K562 (cell line): ENCODE data around the gene CCDC106. TPM values are rescaled to one million over a fixed set of nuclear protein-coding genes. Genes with fewer than 3 reads are reported as not detected.

Source experiments
- CBX1 ChIP-seq: sonication (generic); IDR thresholded peaks from 2 replicates; pipeline ENCODE4 v1.6.1; 2016; ENCODE audit warnings: antibody characterized with exemption, low read depth, mild to moderate bottlenecking
- CSDE1 ChIP-seq, 2 experiments: fragments of 450-650 bp; IDR thresholded peaks; 2 replicates each; pipeline ENCODE4 v1.6.1; 2016; ENCODE audit warnings: mild to moderate bottlenecking in 1 of 2
- DEAF1 ChIP-seq: fragments of 450-650 bp; formaldehyde crosslinking; IDR thresholded peaks from 2 replicates; pipeline ENCODE4 v1.4.0; 2020; ENCODE audit warnings: mild to moderate bottlenecking, moderate library complexity
- DPF2 ChIP-seq: fragments of 450-650 bp; IDR thresholded peaks from 2 replicates; pipeline ENCODE4 v1.6.1; 2016
- ERF ChIP-seq: fragments of 450-650 bp; formaldehyde crosslinking; IDR thresholded peaks from 2 replicates; pipeline ENCODE4 v1.4.0; 2020; ENCODE audit warnings: mild to moderate bottlenecking, mixed read lengths
- FUS ChIP-seq: fragments of 200-400 bp; formaldehyde crosslinking; optimal IDR thresholded peaks from 2 replicates; pipeline ENCODE3; 2017; ENCODE audit warnings: low read depth, low read length
- MTF1 ChIP-seq: fragments of 250-450 bp; sonication (Bioruptor Pico); IDR thresholded peaks from 2 replicates; pipeline ENCODE4 v1.9.0; 2021; ENCODE audit warnings: moderate library complexity, mild to moderate bottlenecking, inconsistent platforms, borderline replicate concordance
- NUFIP1 ChIP-seq: fragments of 450-650 bp; IDR thresholded peaks from 2 replicates; pipeline ENCODE4 v1.6.1; 2018; ENCODE audit not compliant: partially characterized antibody
- RBFOX2 ChIP-seq: fragments of 200-400 bp; formaldehyde crosslinking; IDR thresholded peaks from 2 replicates; pipeline ENCODE4 v1.6.1; 2017; ENCODE audit warnings: low read depth, mild to moderate bottlenecking, low read length, moderate library complexity
- REST ChIP-seq, 2 experiments: fragments of 450-650 bp; formaldehyde crosslinking in 1 of 2; IDR thresholded peaks; 2 replicates each; pipeline versions ENCODE4 v1.4.0 to v1.6.1; 2014 to 2020; ENCODE audit warnings: mild to moderate bottlenecking in 2 of 2, borderline replicate concordance in 1 of 2, low read depth in 1 of 2
- RHOXF2B ChIP-seq: fragments of 250-450 bp; sonication (Bioruptor Pico); conservative IDR thresholded peaks from 2 replicates; pipeline ENCODE4 v1.5.1; 2021
- SETDB1 ChIP-seq: IDR thresholded peaks from one replicate; pipeline ENCODE4 v1.6.1; 2012; ENCODE audit warnings: low read length, control low read depth, inconsistent platforms
- TARDBP ChIP-seq: fragments of 450-650 bp; IDR thresholded peaks from 2 replicates; pipeline ENCODE4 v1.6.1; 2016
- ZBTB7A ChIP-seq: IDR thresholded peaks from 2 replicates; pipeline ENCODE4 v1.6.1; 2011; ENCODE audit warnings: low read depth, mild to moderate bottlenecking, low read length, moderate library complexity, borderline replicate concordance; ENCODE audit not compliant: control insufficient read depth
- ZNF408 ChIP-seq: fragments of 250-450 bp; sonication (Bioruptor Pico); IDR thresholded peaks from 2 replicates; pipeline ENCODE4 v1.4.0; 2020; ENCODE audit warnings: low read depth, mild to moderate bottlenecking, moderate library complexity
- ZNF431 ChIP-seq: sonication (generic); formaldehyde crosslinking; IDR thresholded peaks from 2 replicates; pipeline ENCODE4 v1.8.0; 2022; ENCODE audit warnings: mild to moderate bottlenecking, missing genetic modification reagents
- ZNF551 ChIP-seq: fragments of 250-450 bp; sonication (Bioruptor Pico); IDR thresholded peaks from 2 replicates; pipeline ENCODE4 v1.5.0; 2021; ENCODE audit warnings: mild to moderate bottlenecking, moderate library complexity
- polyA plus RNA-seq, 8 experiments: library from polyadenylated mRNA; depleted of rRNA in 4 of 8; stranded (reverse) in 5 of 8; unstranded in 3 of 8; fragments of >200 nt; fragmentation: Nextera tagmentation in 2 of 8; fragmentation: Illumina TruSeq in 1 of 8; extraction: Ambion mirVana in 2 of 8; extraction: Trizol in 1 of 8; gene quantifications; 2 replicates each; pipeline versions ENCODE4 v1.2.1 to v1.2.3, GENCODE V29; 2011 to 2014; ENCODE audit warnings: inconsistent platforms in 1 of 8, missing spikeins in 1 of 8
- total RNA-seq, 7 experiments: library from RNA; depleted of rRNA in 6 of 7; stranded (reverse); fragments of >200 nt in 6 of 7; fragmentation: Illumina TruSeq in 2 of 7; extraction: Trizol in 2 of 7; gene quantifications; 2 replicates each; pipeline versions ENCODE4 v1.2.1 to v1.2.3, GENCODE V29; 2011 to 2021; ENCODE audit warnings: low replicate concordance in 1 of 7
- TF ChIP-seq, protein P1 (sequence below): fragments of 450-650 bp; IDR thresholded peaks from 2 replicates; pipeline ENCODE4 v1.6.1; 2016

The CCDC106 gene
- total and polyA plus RNA-seq, 9 of the 15 experiments (the other 6 are each of a cell fraction or from before 2014, with no cell fraction given): 0.10 to 27.5 (median 15.0) TPM; not detected in 1

DNA sequence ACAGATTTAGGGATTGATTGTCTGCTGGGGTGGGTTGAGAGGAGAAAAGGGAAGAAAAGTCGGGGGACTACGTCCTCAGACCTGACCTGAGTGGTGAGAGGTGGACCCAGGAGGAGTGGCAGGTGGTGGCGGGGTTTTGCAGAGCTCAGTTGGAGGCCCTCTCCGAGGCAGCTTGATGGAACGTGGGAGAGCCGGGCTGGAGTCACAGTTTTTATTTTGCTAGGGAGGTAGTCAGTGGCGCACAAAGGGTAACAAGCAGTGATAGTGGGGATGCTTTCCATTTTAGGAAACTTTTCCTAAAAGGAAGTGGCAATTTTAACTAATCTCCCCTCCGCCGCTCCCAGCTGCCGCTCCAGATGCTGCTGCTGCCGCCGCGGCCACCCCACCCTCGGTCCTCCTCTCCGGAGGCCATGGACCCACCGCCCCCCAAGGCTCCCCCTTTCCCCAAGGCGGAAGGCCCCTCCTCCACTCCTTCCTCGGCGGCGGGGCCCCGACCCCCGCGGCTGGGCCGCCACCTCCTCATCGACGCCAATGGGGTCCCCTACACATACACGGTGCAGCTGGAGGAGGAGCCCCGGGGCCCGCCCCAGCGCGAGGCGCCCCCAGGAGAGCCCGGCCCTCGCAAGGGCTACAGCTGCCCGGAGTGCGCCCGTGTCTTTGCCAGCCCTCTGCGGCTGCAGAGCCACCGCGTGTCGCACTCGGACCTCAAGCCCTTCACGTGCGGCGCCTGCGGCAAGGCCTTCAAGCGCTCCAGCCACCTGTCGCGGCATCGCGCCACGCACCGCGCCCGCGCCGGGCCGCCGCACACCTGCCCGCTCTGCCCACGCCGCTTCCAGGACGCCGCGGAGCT, 5.6 kb upstream of the CCDC106 start (continued):
- TF ChIP-seq RHOXF2B (CRISPR knock-in tag) (no peak), ZNF408 (CRISPR knock-in tag) (no peak), SETDB1 (no peak), CBX1 (0 out of 2 replicates have a peak, but pooled peaks have one; percentile 15), RBFOX2 (peak; percentile 36), ZNF551 (CRISPR knock-in tag) (no peak), FUS (peak; percentile 68), CSDE1 (IDR thresholded peaks at IDR 0.05) (no peak), ZNF431 (CRISPR knock-in tag) (no peak), TARDBP (no peak), ERF (peak; percentile 15; the same call in 1 of the 2 replicates), DPF2 (no peak), DEAF1 (CRISPR knock-in tag) (no peak), NUFIP1 (no peak), ZBTB7A (peak; percentile 49; the same call in 1 of the 2 replicates), REST (IDR thresholded peaks at IDR 0.05; ENCODE audit: borderline replicate concordance) (no peak), REST (CRISPR knock-in tag; IDR thresholded peaks at IDR 0.05; ENCODE audit: low read depth) (0 out of 2 replicates have a peak, but pooled peaks have one; percentile 29), MTF1 (CRISPR knock-in tag) (no peak)
- TF ChIP-seq, protein P1, sequence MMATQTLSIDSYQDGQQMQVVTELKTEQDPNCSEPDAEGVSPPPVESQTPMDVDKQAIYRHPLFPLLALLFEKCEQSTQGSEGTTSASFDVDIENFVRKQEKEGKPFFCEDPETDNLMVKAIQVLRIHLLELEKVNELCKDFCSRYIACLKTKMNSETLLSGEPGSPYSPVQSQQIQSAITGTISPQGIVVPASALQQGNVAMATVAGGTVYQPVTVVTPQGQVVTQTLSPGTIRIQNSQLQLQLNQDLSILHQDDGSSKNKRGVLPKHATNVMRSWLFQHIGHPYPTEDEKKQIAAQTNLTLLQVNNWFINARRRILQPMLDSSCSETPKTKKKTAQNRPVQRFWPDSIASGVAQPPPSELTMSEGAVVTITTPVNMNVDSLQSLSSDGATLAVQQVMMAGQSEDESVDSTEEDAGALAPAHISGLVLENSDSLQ: peak; percentile 10; the same call in 1 of the 2 replicates
